NCI-H2196 (cell line): ENCODE results near the gene ISOC2.
"Not testable (repeated sequence)": the region's sequence is repeated elsewhere in the genome, so short reads cannot be mapped to it uniquely, and the experiment has no call there.

Source experiments
- DNase-seq: peaks from one replicate; lab custom pipeline; 2025; ENCODE audit not compliant: unreplicated experiment; lab: John Stamatoyannopoulos, UW

Gene ISOC2

GRCh38 chr19:55443045-55443823, 18.2 kb downstream of the ISOC2 start, which contains the start of gene SHISA7:
TSS of gene SHISA7 (minus strand) at chr19:55443300. CDS start at chr19:55442863, 437 bp downstream.
- DNase-seq, result no peak

- DNase-seq, result peak; percentile 51
Measured at GRCh38 chr19:55442372-55442961, 19.0 kb downstream of the ISOC2 start.

- peak; percentile 66 for DNase-seq
Measured at GRCh38 chr19:55441692-55442321, 19.6 kb downstream of the ISOC2 start.

GRCh38 chr19:55441319-55441691, 20.1 kb downstream of the ISOC2 start:
- no peak for DNase-seq

DNA sequence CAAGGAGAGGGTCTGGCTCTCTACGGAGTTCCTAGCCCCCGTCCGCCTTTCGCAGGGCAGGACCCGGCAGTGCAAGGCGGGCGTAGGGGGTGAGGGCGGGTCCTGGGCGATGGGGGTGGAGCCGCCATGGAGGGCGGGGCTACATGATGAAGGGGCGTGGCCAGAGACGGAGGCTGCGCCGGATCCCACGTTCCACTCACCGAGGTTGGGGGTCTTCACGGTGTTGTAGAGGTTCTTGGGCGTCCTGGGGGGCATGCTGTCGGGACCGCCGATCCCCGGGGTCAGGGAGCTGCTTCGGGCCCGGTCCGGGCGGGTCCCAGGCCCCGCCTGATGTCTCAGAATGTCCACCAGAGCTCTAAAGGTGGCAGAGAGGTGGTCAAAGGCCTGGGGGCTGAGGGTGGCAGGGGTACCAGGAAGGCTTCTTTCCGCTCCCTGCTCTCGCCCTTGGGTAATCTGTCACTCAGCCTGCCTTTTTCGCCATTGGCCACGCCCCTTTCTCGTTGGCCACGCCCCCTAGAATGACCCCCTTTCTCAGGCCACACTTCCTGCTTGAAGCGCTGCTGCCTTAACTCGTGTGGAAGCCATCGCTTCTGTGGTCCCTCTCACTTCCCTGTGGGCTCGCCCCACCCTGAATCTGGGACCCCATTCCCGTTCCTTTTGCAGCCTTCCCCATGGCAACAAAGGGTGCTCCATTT, 20.9 kb downstream of the ISOC2 start:
- no peak for DNase-seq

DNA sequence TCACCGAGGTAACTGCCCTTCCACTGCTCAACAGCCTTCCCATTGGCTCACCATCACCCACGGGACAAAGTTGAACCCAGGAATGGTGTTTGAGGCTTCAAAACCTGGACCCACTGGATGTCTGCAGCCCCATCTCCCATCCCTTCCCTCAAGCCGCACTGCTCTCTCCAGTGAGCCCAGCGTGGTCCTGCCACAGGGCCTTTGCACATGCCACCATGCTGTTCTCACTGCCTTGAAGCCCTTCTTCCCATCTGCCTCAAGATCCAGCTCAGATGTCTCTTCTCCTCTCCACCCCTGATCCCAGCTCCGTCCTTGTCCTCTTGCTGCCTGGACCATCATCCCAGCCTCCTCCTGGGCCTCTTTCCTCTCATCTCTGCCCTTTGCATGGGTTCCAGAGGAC, 22.4 kb downstream of the ISOC2 start:
- no peak for DNase-seq

DNA sequence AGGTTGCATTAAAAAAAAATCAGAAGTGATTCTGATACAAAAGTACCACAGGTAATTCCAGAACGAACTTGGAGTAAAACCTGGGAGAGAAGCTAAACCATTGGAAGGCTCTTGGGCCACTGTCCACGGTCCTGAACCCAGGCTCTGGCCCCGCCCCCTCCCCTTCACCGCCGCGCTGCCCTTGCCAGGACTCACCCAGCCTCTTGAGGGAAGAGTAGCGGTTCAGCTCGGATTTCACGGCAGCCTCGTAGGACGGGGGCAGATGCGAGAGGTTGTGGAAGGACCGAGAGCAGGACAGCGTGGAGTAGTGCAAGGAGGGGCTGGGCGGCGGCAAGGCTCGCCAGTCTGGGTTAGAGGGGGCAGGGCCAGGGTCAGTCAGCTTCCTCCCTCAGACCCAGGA, 24.0 kb downstream of the ISOC2 start:
- DNase-seq, result peak; percentile 70

DNA sequence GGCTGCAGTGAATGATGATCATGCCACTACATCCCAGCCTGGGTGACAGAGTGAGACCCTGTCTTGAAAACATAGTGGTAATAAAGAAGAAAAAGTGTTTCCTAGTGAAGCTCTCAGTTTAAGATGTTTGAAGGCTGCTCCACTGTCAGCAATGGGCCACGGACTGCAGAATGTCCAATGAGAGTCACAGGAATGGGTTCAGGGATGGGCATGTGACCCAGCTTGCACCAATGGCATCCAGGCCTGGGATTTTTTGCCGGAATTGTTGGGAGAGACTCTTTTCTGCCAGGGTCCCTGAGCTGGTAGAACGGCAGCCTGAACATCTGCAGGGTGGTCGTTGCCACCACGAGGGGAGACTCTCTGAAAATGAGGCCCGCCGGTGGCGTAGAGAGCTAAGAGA, 24.6 kb downstream of the ISOC2 start:
- no peak for DNase-seq

DNA sequence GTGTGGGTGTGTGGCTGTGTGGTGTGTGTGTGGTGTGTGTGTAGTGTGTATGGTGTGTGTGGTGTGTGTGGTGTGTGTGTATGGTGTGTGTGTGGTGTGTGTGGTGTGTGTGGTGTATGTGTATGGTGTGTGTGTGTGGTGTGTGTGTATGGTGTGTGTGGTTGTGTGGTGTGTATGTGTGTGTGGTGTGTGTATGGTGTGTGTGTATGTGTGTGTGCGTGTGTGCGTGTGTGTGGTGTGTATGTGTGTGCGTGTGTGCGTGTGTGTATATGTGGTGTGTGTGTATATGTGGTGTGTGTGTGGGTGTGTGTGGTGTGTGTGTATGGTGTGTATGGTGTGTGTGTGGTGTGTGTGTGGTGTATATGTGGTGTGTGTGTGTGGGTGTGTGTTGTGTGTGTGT, 26.4 kb downstream of the ISOC2 start:
- DNase-seq, result no peak

DNA sequence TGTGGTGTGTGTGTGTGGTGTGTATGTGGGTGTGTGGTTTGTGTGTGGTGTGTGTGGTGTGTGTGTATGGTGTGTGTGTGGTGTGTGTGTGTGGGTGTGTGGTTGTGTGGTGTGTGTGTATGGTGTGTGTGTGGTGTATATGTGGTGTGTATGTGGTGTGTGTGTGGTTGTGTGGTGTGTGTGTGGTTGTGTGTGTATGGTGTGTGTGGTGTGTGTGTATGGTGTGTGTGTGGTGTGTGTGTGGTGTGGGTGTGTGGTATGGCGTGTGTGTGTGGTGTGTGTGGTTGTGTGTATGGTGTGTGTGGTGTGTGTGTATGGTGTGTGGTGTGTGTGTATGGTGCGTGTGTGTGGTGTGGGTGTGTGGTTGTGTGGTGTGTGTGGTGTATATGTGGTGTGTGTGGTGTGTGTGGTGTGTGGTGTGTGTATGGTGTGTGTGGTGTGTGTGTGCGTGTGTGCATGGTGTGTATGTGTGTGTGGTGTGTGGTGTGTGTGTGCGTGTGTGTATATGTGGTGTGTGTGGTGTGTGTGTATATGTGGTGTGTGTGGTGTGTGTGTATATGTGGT, 27.0 kb downstream of the ISOC2 start:
- DNase-seq, result no peak

- no peak for DNase-seq
Measured at GRCh38 chr19:55433292-55433691, 28.1 kb downstream of the ISOC2 start.

DNA sequence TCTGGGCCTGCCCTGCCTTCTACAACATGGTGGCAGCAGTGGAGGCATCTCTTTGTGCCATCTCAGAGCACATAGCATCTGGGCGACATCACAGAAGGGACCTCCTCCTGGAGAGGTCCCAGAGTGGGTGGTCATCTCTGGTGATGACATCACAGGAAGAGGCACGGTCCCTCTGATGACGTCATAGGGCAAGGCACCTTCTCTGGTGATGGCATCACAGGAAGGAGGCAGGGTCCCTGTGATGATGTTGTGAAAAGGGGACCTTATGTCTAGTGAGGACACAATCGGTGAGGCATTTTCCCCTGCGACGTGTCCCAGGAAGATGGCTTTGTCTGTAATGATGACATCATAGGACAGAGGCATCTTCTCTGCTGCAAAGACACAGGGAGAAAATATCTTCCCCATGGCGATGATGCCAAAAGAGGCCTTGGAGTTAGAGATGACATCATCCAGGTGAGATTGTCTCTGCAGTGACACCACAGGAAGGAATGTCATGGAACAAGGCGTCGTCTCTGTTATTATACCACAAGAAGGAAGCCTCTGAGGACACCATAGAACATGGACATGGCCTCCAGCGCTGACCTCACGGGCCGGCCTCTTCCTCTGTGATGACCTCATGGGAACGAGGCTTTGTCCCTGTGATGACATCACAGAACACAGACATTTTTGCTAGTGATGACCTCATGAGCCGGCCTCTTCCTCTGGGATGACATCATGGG, 29.0 kb downstream of the ISOC2 start:
- DNase-seq, result no peak

GRCh38 chr19:55431183-55431582, 30.3 kb downstream of the ISOC2 start:
- DNase-seq, result no peak

- no peak for DNase-seq
Measured at GRCh38 chr19:55426042-55426441, 35.4 kb downstream of the ISOC2 start.

DNA sequence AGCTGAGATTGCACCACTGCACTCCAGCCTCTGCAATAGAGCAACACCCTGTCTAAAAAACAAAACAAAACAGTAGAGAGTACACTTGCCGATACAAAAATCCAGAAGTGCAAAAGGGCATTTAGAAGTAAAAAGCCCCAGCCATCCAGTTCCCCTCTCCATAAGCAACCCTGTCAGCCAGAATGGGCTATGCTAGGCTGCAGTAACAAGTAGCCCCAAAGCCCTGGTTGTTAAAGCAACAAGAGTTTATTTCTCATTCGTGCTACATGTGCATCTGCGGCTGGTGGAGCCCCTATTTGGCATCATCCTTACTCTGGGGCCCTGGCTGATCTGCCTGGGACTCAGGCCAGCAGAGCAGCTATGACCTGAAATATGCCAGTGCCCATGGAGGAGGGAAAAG, 36.9 kb downstream of the ISOC2 start:
- DNase-seq, result no peak

DNA sequence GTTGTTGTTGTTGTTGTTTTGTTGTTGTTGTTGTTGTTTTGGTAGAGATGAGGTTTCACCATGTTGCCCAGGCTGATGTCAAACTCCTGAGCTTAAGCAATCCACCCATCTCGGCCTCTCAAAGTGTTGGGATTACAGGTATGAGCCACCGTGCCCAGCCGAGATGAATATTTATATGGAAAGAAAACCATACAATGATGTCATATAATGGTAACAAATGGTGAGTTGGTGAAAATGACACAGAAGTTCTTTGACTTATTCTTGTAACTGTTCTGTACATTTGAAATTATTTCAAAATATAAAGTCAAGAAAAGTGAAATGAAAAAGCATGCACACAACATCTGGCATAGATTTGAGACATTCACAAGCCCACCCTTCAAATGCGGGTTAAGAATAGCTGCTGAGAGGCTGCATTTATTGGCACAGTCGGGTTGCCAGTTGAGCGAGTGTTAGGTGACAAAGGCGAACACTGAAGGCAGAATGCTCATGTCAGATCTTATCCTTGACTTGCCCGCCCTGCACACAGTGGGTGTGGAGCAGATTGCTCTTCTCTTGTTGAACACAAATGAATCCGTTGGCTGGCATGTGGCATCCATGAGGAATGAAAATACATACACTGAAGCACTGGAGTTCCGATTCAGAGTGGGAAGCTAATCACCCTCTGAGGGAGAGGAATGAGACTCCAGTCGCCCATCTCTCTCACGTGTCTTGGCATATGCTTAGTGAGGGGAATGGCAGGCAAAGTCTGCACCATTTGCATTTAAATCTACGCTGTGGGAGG, 38.0 kb downstream of the ISOC2 start:
- no peak for DNase-seq

GRCh38 chr19:55421281-55421680, 40.2 kb downstream of the ISOC2 start:
- DNase-seq, result not testable (repeated sequence)

DNA sequence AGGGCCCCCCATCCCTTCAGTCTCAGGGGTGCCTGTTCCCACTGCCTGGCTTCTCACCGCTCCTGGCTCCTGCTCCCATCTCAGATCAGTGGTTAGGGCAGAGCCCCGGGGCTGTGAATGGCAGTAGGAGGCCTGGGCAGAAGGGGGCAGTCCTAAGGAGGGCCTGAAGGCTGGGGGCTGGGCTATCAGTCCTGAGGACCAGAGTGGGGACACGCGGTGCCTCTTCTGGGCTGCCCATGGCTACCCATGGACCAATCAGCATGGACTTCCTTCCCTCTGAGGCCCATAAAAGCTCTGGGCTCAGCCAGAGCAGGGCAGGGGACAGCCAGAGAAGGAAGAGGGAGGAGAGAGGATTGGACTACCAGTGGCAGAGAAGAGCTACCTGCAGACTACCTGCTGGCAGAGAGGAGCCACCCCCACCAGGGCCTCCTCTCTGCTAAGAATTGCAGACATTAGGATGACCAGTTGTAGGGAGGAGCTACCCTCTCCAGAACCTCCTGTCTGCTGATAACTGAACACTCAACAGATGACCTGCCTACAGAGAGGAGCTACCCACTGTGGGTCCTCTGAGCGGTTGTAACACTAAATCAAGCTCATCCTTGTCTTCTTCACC, 41.7 kb downstream of the ISOC2 start:
- no peak for DNase-seq

GRCh38 chr19:55419103-55419502, 42.3 kb downstream of the ISOC2 start:
- DNase-seq, result no peak

DNA sequence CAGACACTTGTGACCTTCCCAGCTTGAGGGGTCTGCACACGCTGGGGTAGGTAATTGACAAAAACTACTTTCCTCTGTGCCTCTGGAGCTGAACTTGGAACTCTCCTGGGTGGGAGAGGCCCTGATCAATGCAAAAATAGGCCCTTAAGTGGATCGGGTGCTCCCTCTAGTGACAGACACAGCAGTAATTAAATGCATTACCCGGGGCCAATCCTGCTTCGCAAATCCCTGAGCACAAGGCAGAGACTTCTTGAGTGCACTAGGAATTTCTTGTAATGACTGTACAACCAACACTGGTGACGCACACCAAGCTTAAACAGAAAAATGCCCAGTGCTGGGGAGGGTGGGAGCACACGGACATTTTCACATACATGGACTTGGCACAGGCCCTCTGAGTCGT, 43.3 kb downstream of the ISOC2 start:
- DNase-seq, result peak; percentile 66
